NCI-H460 (cell line): ENCODE results near the gene OSBPL2. TPM values are rescaled to one million over a fixed set of nuclear protein-coding genes. Genes with fewer than 3 reads are reported as not detected.

Experiments used
- DNase-seq: peaks from one replicate; pipeline ENCODE4 v3.0.0-alpha.2; 2016; ENCODE audit warnings: low read depth; ENCODE audit errors: extremely low read depth
- total RNA-seq: library from RNA; depleted of rRNA; stranded (reverse); fragments of >200 nt; shearing (Covaris generic); gene quantifications from 2 replicates; pipeline ENCODE4 v1.2.3, GENCODE V29; 2014

Gene OSBPL2
- total RNA-seq, 1 experiment from 2014 or later: 14.8 TPM

GRCh38 chr20:62246872-62247652 is 8.7 kb downstream of the OSBPL2 start:
- no peak for DNase-seq

- no peak for DNase-seq
Observed at GRCh38 chr20:62248890-62249560, 10.7 kb downstream of the OSBPL2 start.

- DNase-seq: no peak
Observed at GRCh38 chr20:62252342-62252966, 14.1 kb downstream of the OSBPL2 start.

GRCh38 chr20:62253398-62253797 is 15.1 kb downstream of the OSBPL2 start:
- no peak for DNase-seq

- no peak for DNase-seq
Observed at GRCh38 chr20:62254021-62254724, 15.9 kb downstream of the OSBPL2 start.

GRCh38 chr20:62255976-62256375 is 17.7 kb downstream of the OSBPL2 start:
- no peak for DNase-seq

- DNase-seq: no peak
Observed at GRCh38 chr20:62258499-62259293, 20.4 kb downstream of the OSBPL2 start.

- no peak for DNase-seq
Observed at GRCh38 chr20:62259294-62259565, 20.9 kb downstream of the OSBPL2 start.

- no peak for DNase-seq
Observed at GRCh38 chr20:62262064-62262463, 23.7 kb downstream of the OSBPL2 start.

GRCh38 chr20:62263396-62263795 is 25.1 kb downstream of the OSBPL2 start:
- no peak for DNase-seq

GRCh38 chr20:62265365-62265764 is 27.0 kb downstream of the OSBPL2 start:
- no peak for DNase-seq

GRCh38 chr20:62266340-62266739 is 28.0 kb downstream of the OSBPL2 start:
- DNase-seq: no peak

GRCh38 chr20:62266851-62267250 is 28.5 kb downstream of the OSBPL2 start:
- no peak for DNase-seq

- DNase-seq: no peak
Observed at GRCh38 chr20:62267543-62267942, 29.2 kb downstream of the OSBPL2 start.

GRCh38 chr20:62268228-62268900 is 30.0 kb downstream of the OSBPL2 start:
- DNase-seq: no peak

GRCh38 chr20:62269378-62269777 is 31.1 kb downstream of the OSBPL2 start:
- no peak for DNase-seq

- DNase-seq: no peak
Observed at GRCh38 chr20:62269871-62270270, 31.6 kb downstream of the OSBPL2 start.

- DNase-seq: no peak
Observed at GRCh38 chr20:62272200-62272599, 33.9 kb downstream of the OSBPL2 start.

- DNase-seq: no peak
Observed at GRCh38 chr20:62273416-62273815, 35.1 kb downstream of the OSBPL2 start.

GRCh38 chr20:62274332-62274950 is 36.1 kb downstream of the OSBPL2 start:
- DNase-seq: no peak
